Left ventricle myocardium inferior (tissue), 1 donor: Measurements from ENCODE around the gene MAFB. TPM values are rescaled to one million over a fixed set of nuclear protein-coding genes. Genes with fewer than 3 reads are reported as not detected.

Experiments used
- DNase-seq: peaks from one replicate; pipeline ENCODE4 v3.0.0-alpha.2; 2020
- H3K27ac ChIP-seq: fragments of 200-600 bp; replicated peaks from 2 replicates; pipeline ENCODE4 v1.8.0; 2021
- H3K27me3 ChIP-seq: fragments of 200-600 bp; 2 replicates; pipeline ENCODE4 v1.8.0; 2021; ENCODE audit warnings: low read depth
- H3K36me3 ChIP-seq: fragments of 200-600 bp; 2 replicates; pipeline ENCODE4 v1.8.0; 2021
- H3K4me1 ChIP-seq: fragments of 200-600 bp; 2 replicates; pipeline ENCODE4 v1.8.0; 2021
- H3K4me3 ChIP-seq: fragments of 200-600 bp; 2 replicates; pipeline ENCODE4 v1.8.0; 2021; ENCODE audit warnings: mild to moderate bottlenecking, moderate library complexity
- H3K9me3 ChIP-seq: fragments of 200-600 bp; replicated peaks from 2 replicates; pipeline ENCODE4 v1.8.0; 2021
- CTCF ChIP-seq: fragments of 200-600 bp; IDR thresholded peaks from 2 replicates; pipeline ENCODE4 v1.8.0; 2021; ENCODE audit warnings: antibody characterized with exemption, mild to moderate bottlenecking, borderline replicate concordance
- intact Hi-C: fragments of 100-400 bp; cut with micrococcal nuclease; formaldehyde crosslinking; loops from one replicate; pipeline ENCODE4 v1.11.0; 2022
- total RNA-seq: library from RNA; stranded (reverse); fragmentation: NEBNext Ultra II Directional; extraction: Animal tissue kit (Norgen Biotek cat#: 25700); gene quantifications from one replicate; pipeline ENCODE4 v1.2.1, GENCODE V29; 2021
- donor health status: DM: no; HTN: yes; CAD: no; lungs with severe emphysema.

MAFB gene
- total RNA-seq, 1 donor from 2014 or later, result 10.2 TPM

- Histone ChIP-seq H3K4me3 (no peak overlapping the region), H3K36me3 (no peaks in the 10 kb centered on the region), H3K27me3 (peaks cover 98% of the 10 kb centered on the region), H3K4me1 (peaks cover 19% of the 10 kb centered on the region), H3K9me3 (no peaks in the 10 kb centered on the region), H3K27ac (no peak overlapping the region)
- DNase-seq, result no peak
- intact Hi-C loops, result no loop called here
- no peak for TF ChIP-seq CTCF
These were observed 6.2 kb upstream of the MAFB start for GRCh38 chr20:40695214-40695613.

GRCh38 chr20:40694246-40694645, 5.2 kb upstream of the MAFB start:
- Histone ChIP-seq H3K27ac (no peak overlapping the region), H3K36me3 (no peaks in the 10 kb centered on the region), H3K27me3 (peaks cover 91% of the 10 kb centered on the region), H3K4me3 (no peak overlapping the region), H3K4me1 (peaks cover 27% of the 10 kb centered on the region), H3K9me3 (no peaks in the 10 kb centered on the region)
- no peak for TF ChIP-seq CTCF
- no peak for DNase-seq
- intact Hi-C loops, result loop anchor here (5.0 kb wide), 1 partner anchor 532 kb away; no protein-coding TSS in a partner anchor

GRCh38 chr20:40692240-40693011, 3.4 kb upstream of the MAFB start:
- peaks cover 81% of the 10 kb centered on the region for H3K27me3 ChIP-seq
- intact Hi-C loops, result loop anchor here (5.0 kb wide), 1 partner anchor 530 kb away; no protein-coding TSS in a partner anchor
- no peaks in the 10 kb centered on the region for H3K36me3 ChIP-seq
- H3K4me3 ChIP-seq, result peak overlapping the region; percentile 11
- no peak for TF ChIP-seq CTCF
- DNase-seq, result no peak
- H3K4me1 ChIP-seq, result peaks cover 42% of the 10 kb centered on the region
- H3K9me3 ChIP-seq, result no peaks in the 10 kb centered on the region
- H3K27ac ChIP-seq, result no peak overlapping the region

GRCh38 chr20:40691566-40692239, 2.7 kb upstream of the MAFB start:
- Histone ChIP-seq H3K9me3 (no peaks in the 10 kb centered on the region), H3K27ac (no peak overlapping the region), H3K4me3 (peak overlapping the region; percentile 76), H3K27me3 (peaks cover 81% of the 10 kb centered on the region), H3K4me1 (peaks cover 50% of the 10 kb centered on the region), H3K36me3 (no peaks in the 10 kb centered on the region)
- DNase-seq, result no peak
- intact Hi-C loops, result loop anchor here (5.0 kb wide), 1 partner anchor 529 kb away; no protein-coding TSS in a partner anchor
- TF ChIP-seq CTCF, result no peak

GRCh38 chr20:40690836-40691565, 2.0 kb upstream of the MAFB start:
- no peak for TF ChIP-seq CTCF
- intact Hi-C loops, result loop anchor here (5.0 kb wide), 1 partner anchor 529 kb away; no protein-coding TSS in a partner anchor
- Histone ChIP-seq H3K4me3 (peak overlapping the region; percentile 76), H3K9me3 (no peaks in the 10 kb centered on the region), H3K4me1 (peaks cover 57% of the 10 kb centered on the region), H3K36me3 (no peaks in the 10 kb centered on the region), H3K27ac (peak overlapping the region; percentile 99), H3K27me3 (peaks cover 81% of the 10 kb centered on the region)
- no peak for DNase-seq
